H7 (cell line): ENCODE results near the gene RBM15B. TPM values are rescaled to one million over a fixed set of nuclear protein-coding genes. Genes with fewer than 3 reads are reported as not detected.

ENCODE experiments used
- DNase-seq: peaks from one replicate; pipeline ENCODE4 v3.0.0; 2012
- H3K27me3 ChIP-seq: 2 replicates; pipeline ENCODE4 v1.6.0; 2011; ENCODE audit warnings: mild to moderate bottlenecking, low read length; ENCODE audit not compliant: control insufficient read depth, insufficient read depth
- H3K36me3 ChIP-seq: replicated peaks from 2 replicates; pipeline ENCODE4 v1.5.1; 2011; ENCODE audit warnings: low read length; ENCODE audit not compliant: control insufficient read depth, insufficient read depth
- H3K4me3 ChIP-seq: 2 replicates; pipeline ENCODE4 v1.5.1; 2011; ENCODE audit warnings: low read depth, mild to moderate bottlenecking, control low read depth, low read length, moderate library complexity; ENCODE audit not compliant: insufficient read depth
- total RNA-seq: library from RNA; depleted of rRNA; stranded (reverse); fragments of >200 nt; shearing (Covaris generic); gene quantifications from 2 replicates; pipeline ENCODE4 v1.2.3, GENCODE V29; 2014

RBM15B gene
- total RNA-seq, 1 experiment from 2014 or later: 29.3 TPM

DNA sequence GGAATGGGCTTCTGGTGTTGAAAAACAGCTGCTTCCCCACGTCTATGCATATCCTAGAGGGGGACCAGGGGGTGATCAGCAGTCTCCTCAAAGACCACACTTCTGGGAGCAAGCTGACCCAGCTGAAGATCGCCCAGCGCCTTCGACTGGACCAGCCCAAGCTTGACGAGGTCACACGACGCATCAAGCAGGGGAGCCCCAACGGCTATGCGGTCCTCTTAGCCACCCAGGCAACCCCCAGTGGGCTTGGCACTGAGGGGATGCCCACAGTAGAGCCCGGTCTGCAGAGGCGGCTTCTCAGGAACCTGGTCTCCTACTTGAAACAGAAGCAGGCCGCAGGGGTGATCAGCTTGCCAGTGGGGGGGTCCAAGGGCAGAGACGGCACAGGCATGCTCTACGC is 2.5 kb downstream of the RBM15B start:
- Histone ChIP-seq H3K4me3 (no peak overlapping the region), H3K27me3 (no peaks in the 10 kb centered on the region), H3K36me3 (peaks cover 47% of the 10 kb centered on the region)
- DNase-seq: no peak

GRCh38 chr3:51394541-51394940 is 3.5 kb downstream of the RBM15B start:
- H3K27me3 ChIP-seq: no peaks in the 10 kb centered on the region
- H3K36me3 ChIP-seq: peaks cover 43% of the 10 kb centered on the region
- H3K4me3 ChIP-seq: no peak overlapping the region
- DNase-seq: no peak

GRCh38 chr3:51395493-51396213 is 4.6 kb downstream of the RBM15B start:
- peaks cover 40% of the 10 kb centered on the region for H3K36me3 ChIP-seq
- no peaks in the 10 kb centered on the region for H3K27me3 ChIP-seq
- no peak for DNase-seq
- H3K4me3 ChIP-seq: no peak overlapping the region

GRCh38 chr3:51396401-51396800 is 5.3 kb downstream of the RBM15B start:
- Histone ChIP-seq H3K27me3 (no peaks in the 10 kb centered on the region), H3K4me3 (no peak overlapping the region), H3K36me3 (peaks cover 40% of the 10 kb centered on the region)
- DNase-seq: peak; percentile 13

DNA sequence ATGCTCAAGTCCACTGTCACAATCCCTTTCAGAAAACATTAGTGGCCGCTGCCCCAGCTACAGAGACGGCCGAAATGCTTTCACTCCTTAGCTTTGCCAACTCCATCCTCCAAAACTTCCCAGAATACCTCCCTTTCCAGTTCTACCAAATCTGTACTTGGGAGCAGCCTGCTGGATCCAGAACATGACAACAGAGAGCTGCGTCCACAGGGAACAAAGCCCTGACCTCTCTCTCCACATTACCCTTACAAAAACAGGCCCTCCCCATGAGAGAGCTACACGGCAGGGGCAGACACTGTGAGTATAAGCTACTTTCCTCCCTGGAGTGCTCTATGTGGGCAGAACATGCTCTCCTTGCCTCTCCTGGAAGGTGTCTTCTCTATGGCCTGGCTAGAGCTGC is 6.3 kb downstream of the RBM15B start:
- Histone ChIP-seq H3K4me3 (no peak overlapping the region), H3K36me3 (peaks cover 40% of the 10 kb centered on the region), H3K27me3 (no peaks in the 10 kb centered on the region)
- DNase-seq: no peak

DNA sequence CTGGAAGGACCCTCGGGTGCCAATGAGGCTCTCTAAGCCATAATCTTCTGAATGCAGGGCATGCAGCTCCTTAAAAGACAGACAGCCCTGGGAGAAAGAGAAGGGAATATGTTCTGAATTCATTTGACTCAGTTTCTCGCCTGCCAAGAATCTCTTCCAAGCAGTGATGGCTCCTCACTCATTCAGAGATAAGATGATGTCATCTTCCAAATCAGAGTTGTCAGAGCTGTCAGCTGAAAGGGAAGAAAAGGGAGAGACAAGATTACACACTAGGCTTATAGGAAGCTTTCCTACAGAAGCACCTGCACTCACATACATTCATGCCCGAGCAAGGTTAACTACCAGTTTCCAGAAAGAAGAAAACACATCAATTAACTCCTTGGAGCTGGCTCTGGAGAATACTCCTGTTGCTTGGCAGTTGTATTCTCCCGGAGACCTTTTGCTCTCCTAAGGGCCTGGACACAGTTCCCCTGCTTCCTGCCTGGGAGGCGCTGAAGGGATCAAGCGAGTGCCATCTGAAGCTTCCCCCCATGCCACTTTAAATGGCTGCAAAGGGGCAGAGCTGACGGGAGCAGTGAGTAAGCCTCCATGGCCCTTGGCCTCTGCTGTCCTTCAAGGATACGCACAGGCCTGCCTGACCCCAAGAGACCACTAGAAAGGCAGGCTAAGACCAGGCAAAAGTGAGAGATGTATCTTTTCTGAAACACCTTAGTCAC is 7.7 kb downstream of the RBM15B start:
- H3K27me3 ChIP-seq: no peaks in the 10 kb centered on the region
- DNase-seq: no peak
- H3K4me3 ChIP-seq: no peak overlapping the region
- H3K36me3 ChIP-seq: peaks cover 36% of the 10 kb centered on the region

DNA sequence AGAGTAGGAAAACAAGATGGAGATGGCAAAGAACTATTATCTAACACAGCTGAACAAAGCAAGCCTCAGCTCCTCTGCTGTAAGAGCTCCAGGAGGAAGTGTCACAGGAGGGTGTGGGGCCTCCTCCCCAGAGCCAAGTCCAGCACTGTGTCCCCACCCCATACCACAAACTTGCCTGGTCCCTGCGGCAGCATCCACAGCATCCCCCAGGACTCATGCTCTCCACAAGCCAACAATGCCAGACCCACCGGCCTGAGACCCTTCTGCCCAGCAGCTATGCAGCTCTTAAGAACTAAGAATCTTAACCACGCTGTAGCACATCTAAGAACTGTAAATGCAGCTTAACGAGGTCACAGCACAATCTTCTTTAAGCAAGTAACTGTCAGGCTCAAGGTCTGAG is 9.1 kb downstream of the RBM15B start:
- peaks cover 26% of the 10 kb centered on the region for H3K36me3 ChIP-seq
- no peak for DNase-seq
- no peak overlapping the region for H3K4me3 ChIP-seq
- no peaks in the 10 kb centered on the region for H3K27me3 ChIP-seq

GRCh38 chr3:51401735-51402134 is 10.7 kb downstream of the RBM15B start:
- no peaks in the 10 kb centered on the region for H3K27me3 ChIP-seq
- no peak overlapping the region for H3K4me3 ChIP-seq
- DNase-seq: no peak
- H3K36me3 ChIP-seq: peaks cover 13% of the 10 kb centered on the region

DNA sequence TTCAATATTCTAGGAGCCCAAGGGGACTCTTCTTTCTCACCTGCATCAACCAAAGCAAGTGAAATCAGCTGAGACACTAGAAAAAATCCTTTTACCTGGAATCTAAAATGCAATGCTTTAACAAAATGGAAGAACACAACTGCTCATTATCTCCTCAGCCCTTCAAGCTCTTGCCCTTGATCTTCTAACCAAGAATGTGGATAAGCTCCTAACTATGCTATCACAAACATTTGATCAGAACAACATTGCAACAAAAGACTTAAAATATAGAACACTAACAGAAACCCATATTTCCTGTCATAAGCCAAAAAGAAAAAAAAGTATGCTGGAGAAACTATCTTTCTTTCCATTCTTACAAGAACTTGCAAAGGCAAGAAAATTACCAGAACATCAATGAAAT is 12.6 kb downstream of the RBM15B start:
- no peak for DNase-seq

GRCh38 chr3:51408021-51408420 is 16.9 kb downstream of the RBM15B start:
- Histone ChIP-seq H3K27me3 (no peaks in the 10 kb centered on the region), H3K4me3 (no peak overlapping the region), H3K36me3 (peaks cover 13% of the 10 kb centered on the region)
- DNase-seq: no peak

More for the DNA sequence above, 12.6 kb downstream of the RBM15B start:
- no peak overlapping the region for H3K4me3 ChIP-seq
- H3K27me3 ChIP-seq: no peaks in the 10 kb centered on the region
- H3K36me3 ChIP-seq: peaks cover 6% of the 10 kb centered on the region

DNA sequence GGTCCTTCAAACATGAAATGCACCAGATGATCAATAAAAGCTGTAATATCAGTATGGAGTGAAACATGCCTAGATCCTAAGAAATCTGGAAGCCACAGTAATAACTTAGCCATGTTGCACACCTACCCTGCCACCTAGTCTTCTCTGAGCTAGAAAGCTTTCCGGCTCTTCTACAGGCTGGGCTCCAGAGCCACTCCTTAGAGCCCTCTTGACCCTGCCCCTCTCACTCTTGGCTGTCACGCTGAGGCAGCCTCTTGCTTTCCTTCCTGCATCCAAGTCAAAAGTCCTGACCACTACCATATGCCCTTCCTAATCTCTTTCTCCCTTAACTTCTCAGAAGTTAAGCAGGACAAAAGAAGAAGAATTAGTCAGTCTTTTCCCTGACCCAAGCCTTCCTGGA is 17.7 kb downstream of the RBM15B start:
- Histone ChIP-seq H3K36me3 (peaks cover 10% of the 10 kb centered on the region), H3K27me3 (no peaks in the 10 kb centered on the region), H3K4me3 (no peak overlapping the region)
- no peak for DNase-seq

GRCh38 chr3:51422211-51422610 is 31.1 kb downstream of the RBM15B start:
- no peak for DNase-seq
- H3K36me3 ChIP-seq: peaks cover 12% of the 10 kb centered on the region
- no peak overlapping the region for H3K4me3 ChIP-seq
- no peaks in the 10 kb centered on the region for H3K27me3 ChIP-seq

GRCh38 chr3:51426921-51427320 is 35.8 kb downstream of the RBM15B start:
- Histone ChIP-seq H3K4me3 (no peak overlapping the region), H3K27me3 (no peaks in the 10 kb centered on the region)
- DNase-seq: no peak

GRCh38 chr3:51429138-51429537 is 38.1 kb downstream of the RBM15B start:
- Histone ChIP-seq H3K27me3 (no peaks in the 10 kb centered on the region), H3K4me3 (no peak overlapping the region), H3K36me3 (peaks cover 10% of the 10 kb centered on the region)
- no peak for DNase-seq

More at GRCh38 chr3:51426921-51427320, 35.8 kb downstream of the RBM15B start:
- H3K36me3 ChIP-seq: peaks cover 8% of the 10 kb centered on the region

- Histone ChIP-seq H3K27me3 (no peaks in the 10 kb centered on the region), H3K4me3 (no peak overlapping the region), H3K36me3 (peaks cover 7% of the 10 kb centered on the region)
- no peak for DNase-seq
Observed at GRCh38 chr3:51434110-51434509, 43.0 kb downstream of the RBM15B start.
